Neural crest cell (in vitro differentiated cells): ENCODE data around the gene TNPO3. TPM values are rescaled to one million over a fixed set of nuclear protein-coding genes. Genes with fewer than 3 reads are reported as not detected.

Experiments used
- DNase-seq: peaks from one replicate; pipeline ENCODE4 v3.0.0; 2021; ENCODE audit warnings: low read depth, mixed read lengths, low spot score
- H3K27ac Mint-ChIP-seq: one replicate; pipeline ENCODE4 v1.8.0; 2021; ENCODE audit warnings: mild to moderate bottlenecking, mixed read lengths; ENCODE audit not compliant: unreplicated experiment
- H3K27me3 Mint-ChIP-seq: 2 replicates; pipeline ENCODE4 v1.8.0; 2021; ENCODE audit warnings: low read depth, mild to moderate bottlenecking, mixed read lengths
- H3K36me3 Mint-ChIP-seq: 2 replicates; pipeline ENCODE4 v1.8.0; 2021; ENCODE audit warnings: low read depth, mild to moderate bottlenecking, mixed read lengths
- H3K4me1 Mint-ChIP-seq: 2 replicates; pipeline ENCODE4 v1.8.0; 2021; ENCODE audit warnings: mixed read lengths
- H3K4me3 Mint-ChIP-seq: one replicate; pipeline ENCODE4 v1.8.0; 2021; ENCODE audit warnings: mild to moderate bottlenecking, mixed read lengths
- H3K9me3 Mint-ChIP-seq: 2 replicates; pipeline ENCODE4 v1.8.0; 2021; ENCODE audit warnings: mixed read lengths
- CTCF ChIP-seq: fragments of 200-600 bp; sonication (generic); conservative IDR thresholded peaks from 2 replicates; pipeline ENCODE4 v1.5.0; 2021; ENCODE audit warnings: antibody characterized with exemption, mild to moderate bottlenecking
- total RNA-seq: library from RNA; stranded (reverse); gene quantifications from 2 replicates; pipeline ENCODE4 v1.2.1, GENCODE V29; 2021

Gene TNPO3
- total RNA-seq, 1 donor from 2014 or later = 67.5 TPM

GRCh38 chr7:128959296-128959695 is 95.6 kb downstream of the TNPO3 start:
- no peak overlapping the region for H3K4me3 Mint-ChIP-seq
- no peaks in the 10 kb centered on the region for H3K9me3 Mint-ChIP-seq
- no peak for TF ChIP-seq CTCF

GRCh38 chr7:128955981-128956380 is 98.9 kb downstream of the TNPO3 start:
- peaks cover 15% of the 10 kb centered on the region for H3K36me3 Mint-ChIP-seq
- no peaks in the 10 kb centered on the region for H3K27me3 Mint-ChIP-seq
- no peak overlapping the region for H3K4me3 Mint-ChIP-seq
- TF ChIP-seq CTCF = no peak
- H3K4me1 Mint-ChIP-seq = peaks cover 4% of the 10 kb centered on the region
- no peaks in the 10 kb centered on the region for H3K9me3 Mint-ChIP-seq
- H3K27ac Mint-ChIP-seq = peak overlapping the region; percentile 6
- DNase-seq = no peak

More at GRCh38 chr7:128959296-128959695, 95.6 kb downstream of the TNPO3 start:
- no peak for DNase-seq
- H3K27me3 Mint-ChIP-seq = no peaks in the 10 kb centered on the region
- no peak overlapping the region for H3K27ac Mint-ChIP-seq
- peaks cover 23% of the 10 kb centered on the region for H3K36me3 Mint-ChIP-seq
- peaks cover 4% of the 10 kb centered on the region for H3K4me1 Mint-ChIP-seq

- no peak for DNase-seq
- Mint-ChIP-seq H3K4me1 (peaks cover 4% of the 10 kb centered on the region), H3K27me3 (no peaks in the 10 kb centered on the region), H3K9me3 (no peaks in the 10 kb centered on the region), H3K4me3 (no peak overlapping the region), H3K27ac (peak overlapping the region; percentile 27), H3K36me3 (peaks cover 15% of the 10 kb centered on the region)
- no peak for TF ChIP-seq CTCF
Measured at GRCh38 chr7:128954830-128955802, 99.8 kb downstream of the TNPO3 start.

- H3K27ac Mint-ChIP-seq = no peak overlapping the region
- H3K4me3 Mint-ChIP-seq = no peak overlapping the region
- DNase-seq = no peak
- TF ChIP-seq CTCF = no peak
- no peaks in the 10 kb centered on the region for H3K9me3 Mint-ChIP-seq
- H3K27me3 Mint-ChIP-seq = no peaks in the 10 kb centered on the region
- H3K36me3 Mint-ChIP-seq = peaks cover 13% of the 10 kb centered on the region
- H3K4me1 Mint-ChIP-seq = peaks cover 4% of the 10 kb centered on the region
Measured at GRCh38 chr7:128954150-128954549, 100.8 kb downstream of the TNPO3 start.

- TF ChIP-seq CTCF = no peak
- Mint-ChIP-seq H3K36me3 (peaks cover 8% of the 10 kb centered on the region), H3K9me3 (no peaks in the 10 kb centered on the region), H3K27me3 (peaks cover 4% of the 10 kb centered on the region), H3K27ac (no peak overlapping the region), H3K4me1 (peaks cover 4% of the 10 kb centered on the region), H3K4me3 (no peak overlapping the region)
- DNase-seq = no peak
Measured at GRCh38 chr7:128951296-128951695, 103.6 kb downstream of the TNPO3 start.
